DMS53 (cell line): Measurements from ENCODE around the gene TRPC6.
"Not testable (repeated sequence)": the region's sequence is repeated elsewhere in the genome, so short reads cannot be mapped to it uniquely, and the experiment has no call there.

Experiments used
- DNase-seq: peaks from one replicate; lab custom pipeline; 2025; lab: John Stamatoyannopoulos, UW

The TRPC6 gene

DNA sequence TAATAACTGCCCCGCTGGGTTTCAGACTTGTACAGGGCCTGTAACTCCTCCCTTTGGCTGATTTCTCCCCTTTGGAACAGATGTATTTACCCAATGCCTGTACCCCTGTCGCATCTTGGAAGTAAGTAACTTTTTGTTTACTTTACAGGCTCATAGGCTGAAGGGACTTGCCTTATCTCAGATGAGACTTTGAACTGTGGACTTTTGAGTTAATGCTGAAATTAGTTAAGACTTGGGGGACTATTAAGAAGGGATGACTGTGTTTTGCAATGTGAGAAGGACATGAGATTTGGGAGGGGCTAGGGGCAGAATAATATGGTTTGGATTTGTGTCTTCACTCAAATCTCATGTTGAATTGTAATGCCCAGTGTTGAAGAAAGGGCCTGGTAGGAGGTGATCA, 62.0 kb downstream of the TRPC6 start:
- no peak for DNase-seq

DNA sequence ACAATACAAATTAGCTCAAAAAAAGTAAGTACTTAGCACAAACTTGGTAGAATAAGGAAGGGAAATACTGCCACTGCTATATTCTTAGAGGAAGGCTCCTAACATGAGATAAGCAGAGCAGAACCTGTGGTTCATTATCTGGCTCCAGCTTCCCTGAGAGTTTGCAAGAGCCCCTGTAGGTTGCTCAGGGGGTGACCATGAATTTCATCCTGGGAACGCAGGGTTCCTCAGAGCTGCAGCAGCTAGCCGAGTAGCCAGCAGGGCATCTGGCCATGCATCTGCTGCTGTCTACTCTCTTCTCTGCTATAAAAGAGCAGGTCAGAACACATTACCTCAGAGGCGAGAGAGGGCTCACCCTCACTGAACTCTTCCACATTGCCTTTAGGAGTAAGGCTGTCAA, 67.3 kb downstream of the TRPC6 start:
- no peak for DNase-seq

DNA sequence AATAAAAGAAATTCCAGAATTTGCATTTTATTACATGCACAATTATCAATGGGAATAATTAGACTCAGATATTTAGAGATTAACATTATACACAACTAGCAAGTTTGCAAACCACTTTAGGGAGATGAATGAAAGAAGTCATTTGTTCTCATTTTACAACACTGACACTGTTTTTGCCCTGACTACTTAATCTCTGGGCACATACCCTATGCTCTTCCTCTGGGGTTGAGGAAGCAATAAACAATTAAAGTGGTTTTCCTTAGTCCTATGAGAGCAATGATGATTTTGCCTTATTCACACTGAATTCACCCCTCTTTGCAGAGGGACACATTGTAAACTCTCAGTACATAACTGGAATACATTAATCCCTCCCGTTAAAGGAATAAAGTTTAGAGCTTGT, 72.7 kb downstream of the TRPC6 start:
- DNase-seq: no peak

DNA sequence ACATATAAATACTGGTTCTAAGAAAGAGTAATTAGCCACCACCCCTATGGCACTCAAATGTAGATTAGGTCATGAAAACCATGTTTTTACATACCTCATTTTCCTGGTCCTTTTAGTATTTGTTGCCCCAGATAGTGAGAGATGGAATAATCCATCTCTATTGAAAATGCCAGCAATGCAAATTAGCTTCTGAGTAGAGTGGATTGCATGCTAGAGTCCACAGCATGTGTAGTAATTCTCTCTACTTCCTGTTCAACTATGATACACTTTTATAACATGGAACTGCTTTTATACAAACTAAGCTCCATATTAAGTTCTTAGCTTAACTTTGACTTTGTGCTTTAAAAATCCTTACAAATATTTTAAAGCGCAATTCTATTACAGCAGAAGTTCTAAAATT, 73.2 kb downstream of the TRPC6 start:
- no peak for DNase-seq

DNA sequence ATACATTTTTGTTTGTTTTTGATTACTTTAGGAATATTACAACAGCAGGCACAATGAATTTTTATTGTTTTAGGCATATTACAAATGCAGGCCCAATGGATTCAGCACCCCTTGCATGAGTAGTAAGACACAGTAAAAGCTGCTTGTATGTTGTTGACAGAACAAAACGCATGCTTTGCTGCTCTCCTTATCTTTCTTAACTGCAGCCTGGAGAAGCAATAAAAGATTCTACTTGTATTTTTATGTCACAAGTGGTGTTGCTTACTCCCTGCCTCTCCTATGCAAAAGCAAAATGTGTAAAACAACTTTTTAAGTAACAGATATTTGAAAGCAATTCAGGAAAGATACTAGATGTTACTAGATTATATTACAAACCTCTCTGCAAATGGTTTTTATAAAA, 73.9 kb downstream of the TRPC6 start:
- no peak for DNase-seq

DNA sequence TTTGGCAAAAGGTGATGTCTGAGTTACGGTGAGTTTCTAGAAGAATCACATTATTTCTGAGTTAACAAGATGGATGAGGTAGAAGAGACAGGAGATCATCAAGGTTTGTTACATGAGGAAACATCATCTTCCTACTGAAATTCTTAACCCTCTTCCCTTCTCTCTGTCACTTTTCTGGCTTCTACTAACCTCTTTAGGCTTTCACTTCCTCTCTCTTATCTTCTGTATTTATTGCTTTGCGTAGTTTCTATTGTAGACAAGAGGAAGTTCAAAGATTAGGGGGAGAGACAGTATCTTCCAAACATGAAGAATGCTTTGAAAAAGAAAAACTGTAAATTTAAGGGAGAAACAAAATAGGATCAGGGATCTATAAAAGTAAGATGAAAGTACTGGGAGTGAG, 75.4 kb downstream of the TRPC6 start:
- no peak for DNase-seq

DNA sequence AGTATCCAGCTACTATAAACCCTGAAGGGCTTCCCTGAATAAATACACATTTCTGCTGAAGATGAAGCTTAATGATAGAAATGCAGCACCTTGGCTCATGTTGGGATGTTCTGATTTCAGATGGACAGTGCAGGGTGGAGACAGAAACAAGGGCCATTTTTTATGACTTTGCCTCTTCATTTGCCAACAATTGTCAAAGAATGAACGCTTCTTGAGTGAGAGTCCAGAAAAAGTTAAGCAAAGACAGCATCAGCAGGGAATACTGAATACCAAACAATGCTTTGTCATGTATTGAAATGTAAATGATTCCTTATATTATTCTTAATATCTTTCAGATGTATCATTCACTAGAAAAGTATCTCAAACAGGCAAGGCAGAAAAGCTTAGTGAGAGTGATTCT, 84.9 kb downstream of the TRPC6 start:
- no peak for DNase-seq

DNA sequence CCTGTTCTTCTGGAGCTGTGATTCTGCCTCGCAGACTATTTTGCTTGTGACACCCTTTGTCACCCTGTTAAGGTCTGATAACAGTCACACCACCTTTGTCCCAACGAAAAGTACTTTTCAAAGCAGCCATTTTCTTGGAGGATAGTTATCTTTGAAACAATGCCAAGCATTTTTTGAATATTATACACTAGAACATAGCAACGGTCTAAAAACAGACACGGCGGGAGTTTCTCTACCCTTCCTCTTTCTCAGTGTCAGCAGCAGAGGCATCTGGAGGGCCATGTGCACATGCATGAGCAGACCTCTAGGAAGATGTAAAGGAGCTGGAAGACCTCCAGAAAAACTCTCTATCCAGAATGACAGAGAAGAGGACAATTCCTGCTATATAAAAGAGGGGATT, 86.5 kb downstream of the TRPC6 start:
- DNase-seq: no peak

DNA sequence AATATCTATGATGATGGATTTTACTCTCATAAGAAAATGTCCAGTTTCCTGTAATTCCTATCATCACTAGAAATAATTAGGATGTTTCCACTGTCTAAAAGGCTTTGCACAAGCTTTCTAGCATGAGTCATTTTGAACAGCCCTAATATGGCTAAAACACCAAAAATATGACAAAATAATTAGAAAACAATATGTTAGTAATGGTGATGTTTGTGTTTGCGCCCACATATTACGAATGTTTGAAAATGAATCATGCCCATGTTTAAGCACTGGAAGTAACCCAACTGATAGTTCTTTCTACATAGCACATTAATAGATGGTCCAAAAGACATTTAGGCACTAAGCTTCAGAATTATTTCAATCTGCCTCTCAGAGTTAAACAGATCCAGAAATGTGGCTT, 96.0 kb downstream of the TRPC6 start:
- no peak for DNase-seq

DNA sequence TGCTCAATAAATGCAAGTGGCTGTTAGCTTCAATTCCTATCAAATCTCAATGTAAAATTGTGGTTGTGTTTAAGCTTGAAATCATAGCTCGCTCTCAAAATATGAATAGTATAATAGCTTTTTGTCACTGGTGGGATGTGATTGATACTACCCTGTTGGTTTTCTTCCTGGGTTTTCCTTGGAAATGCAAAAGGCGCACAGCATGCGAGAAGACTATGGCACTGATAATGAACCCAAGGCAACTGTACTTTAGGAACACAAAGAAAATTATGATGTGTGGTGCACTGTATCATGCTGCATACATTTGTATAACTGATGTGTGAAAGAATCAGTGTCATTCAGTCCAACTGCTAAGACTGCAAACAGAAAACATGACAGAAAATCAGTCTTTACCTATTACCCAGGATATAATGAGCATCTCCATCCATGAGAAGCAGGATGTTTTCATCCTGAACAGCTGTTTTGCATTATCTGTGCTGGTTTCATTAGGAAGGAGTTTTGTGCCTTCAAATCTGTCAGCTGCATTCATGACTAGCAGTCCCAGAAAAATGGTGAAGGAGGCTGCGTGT, 101.2 kb downstream of the TRPC6 start:
- DNase-seq: no peak

DNA sequence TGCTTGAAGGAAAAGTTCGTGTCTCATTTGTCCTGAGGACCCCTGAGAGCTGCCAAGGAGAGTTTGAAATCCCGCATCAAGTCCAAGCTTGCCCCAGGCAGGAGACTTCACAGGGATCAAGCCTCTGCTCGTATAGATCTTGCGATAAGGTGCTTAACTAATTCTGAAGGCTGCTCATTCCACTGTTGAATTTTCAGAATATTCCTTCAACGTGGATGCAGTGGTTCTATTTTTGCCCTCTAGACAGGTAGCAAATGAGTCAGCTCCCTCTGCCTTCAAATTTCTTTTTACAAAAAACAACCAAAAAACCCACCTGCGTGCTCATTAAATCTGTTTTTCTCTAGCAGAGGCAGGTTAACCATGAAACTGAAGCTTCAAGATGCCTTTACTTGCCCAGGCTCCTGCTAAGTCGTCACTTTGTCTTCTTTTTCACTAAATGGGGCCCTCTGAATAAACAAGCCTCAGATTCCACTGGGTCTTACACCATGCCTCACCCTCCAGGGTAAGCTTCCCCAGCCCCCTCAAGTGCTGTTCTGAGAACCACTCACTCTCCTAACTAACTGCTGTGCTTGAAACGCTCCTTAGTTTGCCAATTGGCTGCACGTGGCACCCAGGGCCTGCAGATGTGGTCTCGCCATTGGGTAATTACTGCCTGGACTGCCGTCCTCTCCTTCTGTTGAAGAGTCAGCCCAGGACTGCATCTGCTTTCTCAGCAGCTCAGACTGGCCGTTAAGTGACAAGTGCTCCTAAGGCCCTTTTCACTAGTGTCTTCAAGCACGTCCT, 105.0 kb downstream of the TRPC6 start:
- no peak for DNase-seq

DNA sequence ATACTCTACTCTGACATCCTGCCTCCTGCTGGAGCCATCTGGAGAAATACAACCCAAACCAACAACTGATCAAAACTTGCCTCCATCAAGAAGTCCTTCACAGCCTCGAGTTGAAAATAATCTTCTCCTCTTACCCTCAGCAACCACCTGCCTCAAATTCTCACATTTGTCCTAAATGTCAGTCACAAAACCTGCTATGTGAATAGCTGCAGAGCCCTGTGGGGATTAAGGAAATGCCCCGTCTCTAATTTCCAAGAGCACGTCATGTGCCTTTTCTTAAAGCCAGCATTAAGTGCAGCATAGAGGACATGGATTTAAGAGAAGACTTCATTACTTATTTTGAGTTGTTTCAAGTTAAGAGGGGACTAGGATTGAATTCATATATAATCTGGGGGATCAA, 105.9 kb downstream of the TRPC6 start:
- DNase-seq: no peak

DNA sequence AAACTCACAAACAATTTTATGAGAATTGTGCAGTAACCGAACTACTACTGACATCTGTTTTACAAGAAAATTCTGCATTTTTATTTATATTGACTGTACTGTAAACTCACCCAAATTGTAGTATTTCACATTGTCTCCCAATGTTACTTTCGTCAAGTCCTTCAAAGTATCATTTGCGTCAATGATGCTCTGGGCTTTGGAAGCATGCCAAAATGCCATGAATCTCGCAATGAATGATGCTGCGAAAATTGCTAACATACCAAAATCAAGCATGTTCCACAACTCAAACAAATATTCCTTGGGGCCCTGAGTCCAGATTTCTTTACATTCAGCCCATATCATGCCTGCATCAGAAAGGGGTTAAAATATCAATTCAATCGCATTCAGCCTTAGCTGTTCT, 107.6 kb downstream of the TRPC6 start:
- no peak for DNase-seq

DNA sequence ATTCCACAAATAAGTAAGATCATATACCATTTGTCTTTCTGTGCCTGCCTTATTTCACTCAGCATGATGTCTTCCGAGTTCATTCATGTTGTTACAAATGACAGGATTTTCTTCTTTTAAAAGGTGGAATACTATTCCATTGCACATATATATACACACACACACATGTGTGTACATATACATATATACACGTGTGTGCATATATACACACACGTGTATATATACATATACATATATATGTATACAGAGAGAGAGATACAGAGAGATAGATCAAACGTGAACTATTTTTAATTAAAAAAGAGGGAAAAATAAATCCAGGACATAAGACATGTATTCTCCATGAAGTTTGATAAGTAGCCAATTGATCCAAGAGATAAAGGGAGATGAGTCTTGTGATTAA, 108.1 kb downstream of the TRPC6 start:
- no peak for DNase-seq

DNA sequence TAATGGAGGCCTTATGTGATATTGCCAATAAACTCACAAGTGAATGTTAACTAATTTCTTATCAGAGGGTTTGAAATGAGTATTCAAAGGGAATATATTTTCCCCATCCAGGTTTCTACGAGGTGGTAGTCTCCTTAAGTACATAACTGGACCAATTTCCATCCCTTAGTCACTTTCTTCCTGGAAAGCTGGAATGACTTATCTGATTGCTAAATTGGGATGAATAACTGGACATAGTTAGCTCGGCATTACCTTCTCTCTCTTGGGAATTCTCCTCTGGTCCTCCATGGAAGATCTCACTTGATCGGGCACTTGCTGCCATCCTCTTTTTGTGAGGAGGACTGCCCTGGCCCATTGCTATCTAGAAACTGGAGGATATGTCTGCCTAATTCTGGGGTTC, 109.1 kb downstream of the TRPC6 start:
- DNase-seq: no peak

DNA sequence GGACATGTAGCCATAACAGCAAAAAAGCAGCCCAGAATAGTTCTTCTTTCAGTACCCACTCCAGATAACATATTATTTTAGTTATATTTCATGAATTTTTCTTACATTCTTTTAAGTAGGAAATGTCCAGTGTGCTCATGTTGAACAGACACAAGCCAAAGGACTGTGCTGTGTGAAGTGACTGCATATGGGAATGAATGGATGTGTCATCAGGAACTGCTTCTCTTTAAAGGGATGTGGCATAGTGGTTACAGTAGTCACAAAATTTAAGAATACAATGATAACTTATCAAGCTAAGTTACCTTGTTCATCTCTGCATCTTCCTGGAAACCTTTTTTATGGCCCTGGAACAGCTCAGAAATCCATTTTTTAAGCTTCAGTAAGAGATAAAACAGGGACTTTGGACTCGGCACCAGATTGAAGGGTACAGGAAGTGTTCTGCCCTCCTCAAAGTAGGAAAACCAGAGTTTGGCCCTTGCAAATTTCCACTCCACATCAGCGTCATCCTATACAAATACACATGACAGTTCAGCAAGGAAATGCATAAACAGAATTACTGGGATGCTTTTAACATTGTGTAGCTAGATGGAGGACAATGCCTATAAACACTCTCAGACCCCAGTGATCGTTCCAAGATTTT, 112.8 kb downstream of the TRPC6 start:
- DNase-seq: peak; percentile 19

DNA sequence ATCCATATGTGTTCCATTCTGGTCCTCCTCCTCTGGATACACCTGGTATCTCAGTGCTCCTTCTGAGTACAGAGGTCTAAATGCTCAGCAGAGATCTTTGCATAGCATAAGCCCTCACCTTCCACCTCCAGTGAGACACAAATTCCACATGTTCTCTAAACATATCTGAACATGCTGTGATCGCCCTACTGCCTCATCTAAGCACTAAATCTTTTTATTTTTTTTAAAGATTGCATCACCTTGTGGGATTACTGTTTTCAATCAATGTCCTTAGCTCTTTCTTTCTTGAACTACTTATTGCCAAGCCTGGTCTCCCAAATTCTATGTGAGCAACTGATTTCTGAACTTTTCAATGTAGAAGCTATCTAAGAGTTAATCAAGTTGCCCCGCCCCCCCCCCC, 113.4 kb downstream of the TRPC6 start:
- DNase-seq: no peak

DNA sequence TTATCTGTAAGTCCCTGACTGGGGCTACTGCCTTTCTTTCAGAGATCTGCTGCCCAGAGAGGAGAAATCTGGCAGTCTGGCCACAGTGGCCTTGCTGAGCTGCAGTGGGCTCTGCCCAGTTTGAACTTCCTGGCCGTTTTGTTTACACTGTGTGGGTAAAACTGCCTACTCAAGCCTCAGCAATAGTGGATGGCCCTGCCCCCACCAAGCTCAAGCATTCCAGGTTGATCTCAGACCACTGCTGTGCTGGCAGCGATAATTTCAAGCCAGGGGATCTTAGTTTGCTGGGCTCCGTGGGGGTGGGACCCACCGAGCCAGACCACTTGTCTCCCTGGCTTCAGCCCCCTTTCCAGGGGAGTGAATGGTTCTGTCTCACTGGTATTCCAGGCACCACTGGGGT, 117.5 kb downstream of the TRPC6 start:
- DNase-seq: peak; percentile 54

DNA sequence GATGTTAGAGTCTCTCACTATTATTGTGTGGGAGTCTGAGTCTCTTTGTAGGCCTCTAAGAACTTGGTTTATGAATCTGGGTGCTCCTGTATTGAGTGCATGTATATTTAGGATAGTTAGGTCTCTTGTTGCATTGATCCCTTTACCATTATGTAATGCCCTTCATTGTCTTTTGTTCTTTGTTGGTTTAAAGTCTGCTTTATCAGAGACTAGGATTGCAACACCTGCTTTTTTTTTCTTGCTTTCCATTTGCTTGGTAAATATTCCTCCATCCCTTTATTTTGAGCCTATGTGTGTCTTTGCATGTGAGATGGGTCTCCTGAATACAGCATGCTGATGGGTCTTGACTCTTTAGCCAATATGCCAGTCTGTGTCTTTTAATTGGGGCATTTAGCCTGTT, 119.4 kb downstream of the TRPC6 start:
- DNase-seq: not testable (repeated sequence)

DNA sequence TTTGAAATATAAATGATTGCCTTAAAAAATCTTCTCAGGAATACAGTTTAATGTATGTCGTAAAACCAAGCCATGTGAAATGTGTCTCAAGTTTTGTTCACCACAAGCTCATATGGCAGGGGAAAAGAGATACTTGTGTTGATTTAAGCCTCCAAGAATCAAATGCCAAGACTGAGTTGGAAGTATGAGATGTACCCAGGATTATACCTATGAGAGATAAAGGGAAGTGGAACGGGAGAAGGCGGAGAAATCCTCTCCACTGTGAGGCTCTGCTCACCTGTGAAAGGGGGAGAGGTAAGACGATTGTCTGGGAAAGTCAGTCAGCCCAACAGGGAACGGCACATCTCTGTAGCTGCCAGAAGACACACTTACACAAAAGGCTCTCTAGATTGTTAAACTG, 124.8 kb downstream of the TRPC6 start:
- DNase-seq: peak; percentile 49

DNA sequence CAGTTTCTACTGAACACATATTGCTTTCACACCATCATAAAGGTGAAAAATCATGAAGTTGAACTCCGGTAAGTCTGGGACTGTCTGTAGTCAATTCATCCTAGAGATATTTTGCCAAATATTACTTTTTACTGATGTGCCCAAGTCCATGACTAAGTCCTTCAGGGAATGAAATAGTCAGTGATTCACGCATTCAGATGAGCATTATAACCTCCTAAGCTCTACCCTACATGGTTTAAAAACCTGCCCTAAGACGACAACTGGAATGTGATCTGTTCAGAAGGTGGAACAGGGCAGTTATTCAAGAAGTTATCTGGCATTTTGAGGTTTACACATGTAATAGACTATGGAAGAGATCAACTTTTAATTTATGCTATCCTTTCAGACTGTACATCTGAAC, 125.6 kb downstream of the TRPC6 start:
- DNase-seq: no peak

DNA sequence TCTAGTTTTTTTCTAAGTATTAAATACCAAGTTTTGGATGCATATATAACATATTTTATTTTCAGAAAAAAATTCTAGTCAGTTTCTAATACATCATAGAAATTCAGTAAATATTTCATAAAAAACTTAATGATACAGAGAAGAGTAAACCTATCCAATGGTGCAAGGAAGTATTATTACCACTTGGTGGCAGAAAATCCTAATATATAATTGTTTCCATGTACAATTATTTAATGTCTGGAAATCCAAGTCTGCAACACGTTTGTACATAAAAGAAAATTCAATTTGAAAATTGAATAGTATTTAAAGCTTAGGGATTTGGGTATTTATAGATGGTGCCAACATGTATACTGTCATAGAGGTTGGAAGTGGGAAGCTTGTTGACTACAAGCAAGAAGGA, 127.0 kb downstream of the TRPC6 start:
- peak; percentile 76 for DNase-seq

DNA sequence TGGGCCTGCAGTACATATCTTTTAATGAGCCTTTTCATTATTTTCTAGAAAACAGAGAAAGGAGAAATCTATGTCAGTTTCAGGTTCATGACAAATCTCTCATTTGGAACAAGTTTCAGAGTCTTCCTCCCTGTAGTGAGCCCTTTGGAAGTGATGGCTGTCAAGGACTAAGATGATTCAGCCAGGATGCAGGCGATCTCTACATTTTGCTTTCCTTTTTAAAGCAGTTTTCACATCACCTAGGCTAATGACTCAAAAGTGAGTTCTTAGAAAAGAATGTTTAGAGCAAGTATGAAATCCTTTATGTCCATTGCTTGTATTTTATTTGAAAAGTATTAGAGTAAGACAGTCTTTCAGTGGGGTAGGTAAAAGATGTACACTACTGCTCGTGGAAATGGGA, 130.1 kb downstream of the TRPC6 start:
- no peak for DNase-seq
